DMS53 treated with DMSO at 0.1 percent for 48 hours (cell line): ENCODE data around the gene ZMAT5.
"Not testable (repeated sequence)": the region's sequence is repeated elsewhere in the genome, so short reads cannot be mapped to it uniquely, and the experiment has no call there.

Source experiments
- DNase-seq: peaks from one replicate; lab custom pipeline; 2025; ENCODE audit not compliant: unreplicated experiment; lab: John Stamatoyannopoulos, UW

The ZMAT5 gene

DNA sequence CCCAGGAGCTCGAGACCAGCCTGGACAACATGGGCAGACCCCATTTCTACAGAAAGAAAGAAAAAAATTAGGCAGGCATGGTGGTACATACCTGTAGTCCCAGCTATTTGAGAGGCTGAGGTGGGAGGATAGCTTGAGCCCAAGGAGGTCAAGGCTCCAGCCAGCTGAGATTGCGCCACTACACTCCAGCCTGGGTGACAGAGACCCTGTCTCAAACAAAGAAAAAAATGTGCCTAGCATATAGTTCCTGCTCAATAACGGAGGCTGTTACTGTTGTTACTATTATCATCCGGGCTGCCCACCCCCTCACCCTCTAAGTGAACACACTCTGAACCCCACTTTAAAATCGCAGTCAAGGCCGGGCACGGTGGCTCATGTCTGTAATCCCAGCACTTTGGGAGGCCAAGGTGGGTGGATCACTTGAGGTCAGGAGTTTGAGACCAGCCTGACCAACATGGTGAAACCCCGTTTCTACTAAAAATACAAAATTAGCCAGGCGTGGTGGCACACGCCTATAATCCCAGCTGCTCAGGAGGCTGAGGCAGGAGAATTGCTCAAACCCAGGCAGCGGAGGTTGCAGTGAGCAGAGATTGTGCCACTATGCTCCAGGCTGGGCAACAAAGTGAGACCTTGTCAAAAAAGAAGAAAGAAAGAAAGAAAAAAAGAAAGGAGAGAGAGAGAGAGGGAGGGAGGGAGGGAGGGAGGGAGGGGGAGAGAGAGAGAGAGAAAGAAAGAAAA lies 12.0 kb downstream of the ZMAT5 start:
- not testable (repeated sequence) for DNase-seq

DNA sequence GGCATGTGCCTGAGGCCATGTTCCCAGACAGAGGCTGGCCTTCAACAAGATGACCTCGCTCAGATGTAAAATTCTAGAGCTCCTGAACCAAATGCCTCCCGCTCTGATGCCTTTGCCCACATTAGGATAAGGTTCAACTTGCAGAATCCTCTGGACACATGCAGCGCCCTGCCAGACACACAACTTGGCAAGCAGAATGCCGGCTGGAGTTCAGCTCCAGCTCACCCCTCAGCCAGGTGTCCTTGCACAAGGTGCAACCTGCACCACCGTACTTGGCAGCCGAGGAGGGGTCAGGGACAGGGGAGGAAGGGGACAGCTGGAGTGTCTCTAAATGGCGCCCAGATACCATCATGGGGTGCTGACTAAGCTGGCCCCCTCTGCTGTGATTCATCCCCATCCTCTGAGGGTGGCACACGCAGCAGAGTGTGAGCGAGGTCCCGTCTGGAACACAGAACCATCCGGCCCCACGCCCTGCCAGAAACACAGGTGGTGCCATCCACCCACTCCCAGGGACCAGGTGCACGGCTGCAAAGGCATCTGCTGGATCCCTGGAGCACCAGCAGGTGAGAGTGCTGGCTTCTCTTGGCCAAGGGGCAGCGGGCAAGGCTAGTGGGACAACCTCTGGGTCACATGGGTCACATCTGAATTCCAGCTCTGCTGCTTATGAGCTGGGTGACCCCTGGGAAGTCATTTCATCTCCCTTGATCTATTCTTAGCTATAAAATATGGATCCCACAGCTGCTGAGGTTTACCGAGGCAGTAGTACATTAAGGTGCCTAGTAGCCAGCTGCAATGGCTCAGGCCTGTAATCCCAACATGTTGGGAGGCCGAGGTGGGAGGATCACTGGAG lies 12.8 kb downstream of the ZMAT5 start:
- DNase-seq: no peak

DNA sequence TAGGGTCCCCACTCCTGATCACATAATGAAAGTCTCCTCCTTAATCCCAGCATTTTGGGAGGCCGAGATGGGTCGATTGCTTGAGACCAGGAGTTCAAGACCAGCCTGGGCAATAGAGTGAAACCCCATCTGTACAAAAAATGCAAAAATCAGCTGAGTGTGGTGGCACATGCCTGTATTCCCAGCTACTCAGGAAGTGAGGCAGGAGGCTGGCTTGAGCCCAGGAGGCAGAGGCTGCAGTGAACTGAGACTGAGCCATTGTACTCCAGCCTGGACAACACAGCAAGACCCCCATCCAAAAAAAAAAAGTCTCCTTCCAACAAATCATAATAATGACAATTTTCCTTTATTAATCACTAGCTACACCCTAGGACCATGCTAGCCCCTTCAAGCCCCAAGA lies 15.1 kb downstream of the ZMAT5 start:
- DNase-seq: no peak

DNA sequence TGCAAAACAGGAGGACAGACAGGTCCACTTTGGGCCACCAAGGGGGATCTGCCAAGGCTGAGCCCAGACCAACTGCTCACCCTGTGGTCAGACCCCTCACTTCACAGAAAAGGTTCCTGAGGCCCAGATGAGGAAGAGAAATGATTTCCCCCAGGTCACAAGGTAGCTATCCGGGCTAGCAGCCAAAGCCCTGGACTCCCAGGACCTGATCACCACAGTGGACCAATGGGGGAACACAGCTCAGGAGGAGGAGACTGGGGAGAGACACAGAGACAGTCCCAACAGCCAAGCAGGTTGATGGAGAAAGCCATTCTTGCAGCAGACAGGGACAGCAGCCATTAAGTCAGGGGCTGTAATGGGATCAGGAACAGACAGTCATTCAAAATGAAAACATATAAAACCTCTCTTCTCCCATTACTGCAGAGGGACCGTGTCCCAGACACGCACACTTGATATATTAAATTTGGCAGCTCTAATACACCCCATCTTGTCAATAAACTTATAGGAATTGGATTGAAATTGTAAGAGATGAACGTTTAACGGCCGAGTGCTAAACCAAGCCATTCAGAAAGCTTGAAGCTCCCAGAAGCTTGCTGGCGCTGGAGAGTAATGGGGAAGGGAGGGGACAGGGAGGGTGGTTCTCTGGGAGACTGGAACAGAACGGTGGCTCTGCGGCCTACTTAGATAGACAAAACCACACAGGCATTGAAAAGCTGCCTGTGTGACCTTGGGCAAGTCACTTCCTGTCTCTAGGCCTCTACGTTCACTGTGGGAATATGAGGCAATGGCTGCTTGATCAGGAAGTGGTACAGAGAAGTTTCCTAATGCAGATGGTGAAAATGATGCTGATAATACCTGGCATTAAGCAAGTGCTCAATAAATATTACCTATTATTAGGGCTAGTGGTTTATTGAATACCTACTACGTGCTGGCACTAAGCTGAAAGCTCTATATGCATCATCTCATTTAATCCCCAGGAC lies 16.0 kb downstream of the ZMAT5 start:
- DNase-seq: no peak

DNA sequence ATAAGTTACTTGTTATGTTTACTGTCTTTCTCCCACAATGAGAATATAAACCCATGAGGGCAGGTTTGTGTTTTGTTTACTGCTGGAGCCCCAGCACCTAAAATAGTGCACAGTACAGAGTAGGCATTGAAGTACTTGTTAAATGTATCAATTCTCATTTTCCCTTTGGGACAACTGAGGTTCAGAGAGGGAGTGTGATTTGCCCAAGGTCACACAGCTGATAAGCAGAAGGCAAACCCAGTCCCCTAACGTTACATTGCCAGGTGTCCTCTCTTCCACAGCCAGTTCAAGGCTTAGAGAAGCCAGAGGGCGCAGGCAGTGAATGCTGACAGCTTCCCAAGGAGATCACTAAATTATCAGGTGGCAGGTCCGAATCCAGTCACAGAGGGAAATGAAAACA lies 16.8 kb downstream of the ZMAT5 start:
- no peak for DNase-seq

DNA sequence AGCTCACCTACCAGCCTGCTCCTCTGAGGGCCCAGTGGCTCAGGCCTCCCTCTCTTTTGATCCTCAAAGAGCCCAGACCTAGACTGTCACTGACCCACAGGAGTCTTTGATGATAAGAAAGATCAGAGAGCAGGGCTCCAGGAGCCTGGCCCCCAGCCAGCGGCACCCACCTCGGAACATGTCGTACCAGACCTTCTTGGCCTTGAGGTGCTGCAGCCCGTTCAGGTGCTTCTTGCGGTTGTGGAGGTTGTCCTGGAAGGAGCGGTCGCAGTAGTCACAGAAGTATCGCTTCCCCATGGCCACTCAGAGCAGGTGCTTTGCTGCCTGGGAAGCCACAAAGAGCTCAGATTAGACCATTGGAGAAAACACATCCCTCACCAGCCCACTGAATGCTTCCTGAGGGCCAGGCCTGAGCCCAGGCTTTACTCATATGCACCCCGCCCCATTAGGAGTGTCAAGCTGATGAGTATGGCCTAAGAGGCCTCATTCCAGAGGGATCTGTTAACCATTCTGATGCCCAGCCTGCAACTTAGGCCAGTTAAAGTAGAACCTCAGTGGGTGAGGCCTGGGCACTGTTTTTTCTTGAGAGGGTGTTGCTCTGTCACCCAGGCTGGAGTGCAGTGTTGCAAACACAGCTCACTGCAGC lies 18.4 kb downstream of the ZMAT5 start:
- DNase-seq: no peak

DNA sequence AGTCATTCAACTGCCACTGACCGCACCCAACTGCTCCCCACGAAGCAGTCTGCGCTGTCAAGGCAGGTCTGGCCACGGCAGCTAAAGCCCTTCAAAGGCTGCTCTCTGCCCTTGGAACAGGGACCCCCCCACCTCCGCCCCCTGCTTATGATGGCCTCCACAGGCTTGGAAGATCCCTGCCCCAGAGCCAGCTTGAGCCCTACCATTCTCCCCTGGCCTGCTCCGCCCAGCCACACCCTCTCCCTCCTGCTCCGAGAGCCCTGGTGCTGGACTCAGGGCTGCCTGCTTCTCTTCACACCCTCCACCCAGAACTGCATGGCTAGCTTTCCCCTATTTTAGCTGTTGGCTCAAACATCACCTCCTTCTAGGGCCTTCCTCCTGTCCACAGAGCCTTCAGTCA lies 19.0 kb downstream of the ZMAT5 start:
- DNase-seq: no peak

DNA sequence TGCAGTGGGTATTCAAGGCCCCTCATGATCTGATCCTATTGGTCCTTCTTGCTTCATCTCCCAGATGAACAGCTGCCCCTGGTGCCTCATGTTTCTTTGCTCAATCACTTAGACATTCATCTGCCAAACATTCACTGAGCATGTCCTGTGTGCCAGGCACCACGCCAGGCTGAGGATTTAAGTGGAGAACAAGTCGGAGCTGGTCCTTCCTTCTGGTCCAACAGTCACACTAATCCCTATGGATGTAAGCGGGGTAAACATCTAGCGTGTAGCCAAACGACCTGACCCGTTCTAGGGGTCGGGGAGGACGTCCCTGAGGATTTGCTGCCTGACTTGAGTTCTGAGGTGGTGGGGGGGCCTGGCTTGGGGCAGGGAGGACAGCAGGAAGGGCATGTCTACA lies 21.9 kb downstream of the ZMAT5 start:
- peak; percentile 24 for DNase-seq

DNA sequence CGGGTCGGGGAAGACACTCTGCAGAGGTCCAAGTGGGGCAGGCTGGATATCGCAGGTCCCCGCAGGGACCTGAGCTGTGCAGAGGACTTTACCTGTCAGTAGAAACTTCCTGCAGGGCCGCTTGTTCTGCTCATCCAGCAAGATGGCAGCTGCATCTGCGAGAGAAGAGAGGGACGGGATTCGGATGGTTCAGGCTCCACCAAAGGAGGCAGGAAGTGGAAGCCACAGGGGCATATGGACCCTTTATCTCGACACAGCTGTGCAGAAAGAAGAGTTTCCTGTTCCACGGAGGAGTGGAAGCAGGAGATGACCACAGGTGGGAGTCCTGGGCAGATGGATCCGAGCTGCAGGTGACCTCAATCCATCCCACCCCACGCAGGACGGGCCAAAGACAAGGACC lies 24.5 kb downstream of the ZMAT5 start:
- DNase-seq: no peak

DNA sequence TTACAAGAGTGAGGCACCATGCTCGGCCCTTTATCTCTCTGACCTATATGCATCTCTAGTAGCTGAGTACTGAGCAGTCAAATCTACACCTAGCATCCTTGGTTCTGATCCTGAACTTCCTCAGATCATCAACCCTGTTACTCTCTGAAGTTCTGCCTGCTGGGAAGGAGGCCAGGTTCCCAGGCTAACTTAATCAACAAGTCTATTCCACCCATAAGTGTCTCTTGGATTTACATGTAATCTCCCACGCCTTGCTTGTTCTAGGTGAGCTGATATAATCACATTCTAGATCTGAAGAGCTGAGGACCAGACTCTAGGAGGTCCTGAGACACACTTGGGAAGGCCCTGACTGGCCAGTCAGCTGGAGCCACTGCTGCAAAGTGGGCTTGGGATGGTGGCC lies 24.9 kb downstream of the ZMAT5 start:
- no peak for DNase-seq

DNA sequence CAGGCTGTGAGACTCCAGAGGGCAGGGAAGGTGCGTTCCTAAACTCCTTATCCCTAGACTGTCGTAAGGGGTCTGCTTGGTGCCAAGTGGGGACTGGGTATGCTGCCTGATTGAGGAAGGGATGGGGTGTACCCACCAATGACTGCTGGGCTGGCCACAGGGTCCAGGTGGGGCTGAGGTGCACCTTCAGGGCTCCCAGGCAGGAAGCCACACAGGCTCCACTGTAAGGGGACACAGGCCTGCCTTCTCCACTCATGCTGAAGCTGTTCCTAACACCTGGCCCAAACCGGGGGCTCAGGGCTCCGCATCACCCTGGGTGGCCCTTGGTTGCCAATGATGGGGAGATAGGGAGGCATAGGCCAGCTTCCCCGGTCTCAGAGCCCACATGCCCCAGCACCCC lies 26.6 kb downstream of the ZMAT5 start:
- DNase-seq: no peak

DNA sequence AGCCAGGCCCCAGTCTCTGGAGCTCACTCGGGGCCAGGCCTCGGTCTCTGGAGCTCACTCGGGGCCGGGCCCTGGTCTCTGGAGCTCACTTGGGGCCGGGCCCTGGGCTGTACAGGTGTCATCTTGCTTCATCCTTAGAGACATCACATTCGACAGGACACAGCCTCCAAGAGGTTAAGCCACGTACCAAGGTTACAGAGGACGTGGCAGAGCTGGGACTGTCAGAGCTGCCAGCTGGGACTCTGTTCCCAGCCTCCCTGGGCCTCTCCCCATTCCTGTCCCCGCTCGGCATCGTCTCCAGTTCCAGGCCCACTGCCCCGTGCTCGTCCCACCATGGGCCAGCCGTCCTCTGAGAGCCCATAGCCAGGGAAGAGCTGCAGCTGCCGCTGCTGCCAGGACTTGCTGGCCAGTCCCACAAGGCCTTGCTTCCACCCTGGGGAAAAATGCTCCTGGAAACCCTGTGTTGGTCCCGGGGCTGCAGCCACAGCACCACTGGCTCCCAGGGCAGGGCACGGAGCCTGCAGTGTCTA lies 27.4 kb downstream of the ZMAT5 start:
- DNase-seq: no peak

DNA sequence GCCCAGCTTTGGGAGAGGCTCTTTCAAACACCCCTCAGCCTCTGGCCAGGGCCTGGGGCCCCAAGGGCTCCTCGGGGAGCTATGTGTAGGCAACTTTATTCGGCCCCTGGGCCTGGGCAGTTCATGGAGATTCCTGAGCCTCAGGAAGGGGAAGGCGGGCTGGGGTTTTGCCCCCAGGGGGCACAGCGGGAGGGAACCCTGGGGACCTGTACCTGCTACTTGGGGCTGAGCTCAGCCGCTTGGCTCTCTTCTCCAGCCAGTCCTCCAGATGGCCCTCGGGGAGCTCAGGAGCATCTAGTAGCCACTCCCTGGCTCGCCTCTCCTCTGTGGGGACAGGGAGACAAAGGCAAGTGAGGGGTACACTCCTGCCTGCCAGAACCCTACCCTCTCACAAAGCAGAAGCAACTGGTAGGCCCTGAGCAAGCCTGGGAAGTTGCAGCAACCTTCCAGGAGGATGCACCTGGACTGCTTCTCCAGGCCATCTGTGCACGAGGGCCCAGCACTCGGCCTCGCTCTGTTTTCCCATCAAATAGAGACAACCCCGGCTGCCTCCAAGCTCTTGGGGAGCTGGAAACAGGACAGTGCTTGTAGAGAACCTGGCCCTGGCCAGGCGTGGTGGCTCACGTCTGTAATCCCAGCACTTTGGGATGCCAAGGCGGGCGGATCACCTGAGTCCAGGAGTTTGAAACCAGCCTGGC lies 28.5 kb downstream of the ZMAT5 start:
- DNase-seq: no peak

DNA sequence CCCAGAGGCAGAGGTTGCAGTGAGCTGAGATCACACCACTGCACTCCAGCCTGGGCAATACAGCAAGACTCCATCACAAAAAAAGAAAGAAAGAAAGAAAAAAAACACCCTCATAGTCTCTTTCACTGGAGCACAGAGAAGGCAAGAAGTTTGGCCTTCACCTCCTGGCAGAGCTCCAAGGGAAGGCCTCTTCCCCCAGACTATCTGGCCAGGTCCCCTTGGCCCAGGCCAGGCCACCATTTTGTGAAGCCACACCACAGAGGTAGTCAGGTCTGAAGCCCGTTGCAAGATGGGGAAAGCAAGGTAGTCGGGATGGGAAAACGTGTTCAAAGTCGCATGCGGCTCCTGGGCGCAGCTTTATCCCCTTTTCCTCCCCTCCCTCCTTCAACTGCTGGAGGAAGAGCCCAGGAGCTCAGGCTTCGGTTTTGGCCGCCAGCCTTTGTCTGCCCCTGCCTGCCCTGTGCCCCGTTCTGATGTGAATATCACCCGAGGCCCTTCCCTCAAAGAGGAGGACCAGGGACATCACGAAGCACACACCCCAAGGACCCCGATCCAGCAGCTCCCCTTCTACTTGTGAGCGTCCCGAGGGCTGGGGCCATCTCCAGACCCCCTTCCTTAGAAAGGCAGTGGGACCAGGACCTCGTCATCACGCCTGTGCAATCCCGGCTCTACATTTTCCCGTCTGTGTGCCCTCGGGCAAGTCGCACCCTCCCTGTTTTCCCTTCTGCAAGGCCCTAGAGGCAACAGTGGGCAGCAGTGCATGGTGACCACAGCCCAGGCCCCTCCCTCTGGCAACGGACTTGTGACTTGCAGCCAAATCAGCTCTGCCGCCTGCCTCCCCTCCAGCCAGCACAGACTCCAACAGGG lies 29.3 kb downstream of the ZMAT5 start:
- no peak for DNase-seq

DNA sequence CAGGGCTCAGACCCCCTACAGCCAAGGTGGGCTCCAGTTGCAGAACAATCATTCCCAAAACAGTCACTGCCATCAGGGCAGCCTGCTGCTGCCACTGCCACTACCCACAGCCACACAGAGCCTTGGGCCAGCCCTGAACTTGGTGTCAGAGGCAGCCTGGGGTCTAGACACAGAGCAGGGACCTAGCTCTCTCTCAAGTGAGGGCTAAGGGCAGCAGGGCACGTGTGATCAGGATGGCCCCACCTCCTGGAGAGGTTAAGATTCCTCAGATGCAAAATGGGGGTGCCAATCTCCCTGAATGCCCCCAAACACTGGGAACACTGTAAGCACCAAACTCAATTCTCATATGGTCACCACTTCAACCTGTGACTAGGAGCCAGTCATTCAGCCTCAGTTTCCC lies 31.4 kb downstream of the ZMAT5 start:
- no peak for DNase-seq

DNA sequence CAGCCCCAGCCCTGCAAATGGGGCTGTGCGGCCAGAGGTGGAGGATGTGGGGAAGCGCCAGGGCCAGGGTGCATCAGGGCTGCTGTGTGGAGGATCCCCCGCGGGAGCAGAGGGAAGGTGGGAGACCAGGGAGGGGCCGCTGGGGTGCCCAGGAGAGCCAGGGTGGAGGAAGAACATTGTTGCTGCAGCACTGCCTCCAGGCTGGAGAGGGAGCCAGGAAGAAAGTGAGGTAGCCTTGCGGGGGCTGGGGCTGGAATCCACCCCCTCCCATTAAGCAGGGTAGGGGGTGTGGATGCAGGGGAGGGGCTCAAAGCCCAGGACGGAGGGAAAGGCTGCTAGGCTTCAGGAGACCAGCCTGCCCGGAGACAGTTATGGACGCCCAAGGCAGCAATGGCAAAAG lies 32.0 kb downstream of the ZMAT5 start:
- no peak for DNase-seq

DNA sequence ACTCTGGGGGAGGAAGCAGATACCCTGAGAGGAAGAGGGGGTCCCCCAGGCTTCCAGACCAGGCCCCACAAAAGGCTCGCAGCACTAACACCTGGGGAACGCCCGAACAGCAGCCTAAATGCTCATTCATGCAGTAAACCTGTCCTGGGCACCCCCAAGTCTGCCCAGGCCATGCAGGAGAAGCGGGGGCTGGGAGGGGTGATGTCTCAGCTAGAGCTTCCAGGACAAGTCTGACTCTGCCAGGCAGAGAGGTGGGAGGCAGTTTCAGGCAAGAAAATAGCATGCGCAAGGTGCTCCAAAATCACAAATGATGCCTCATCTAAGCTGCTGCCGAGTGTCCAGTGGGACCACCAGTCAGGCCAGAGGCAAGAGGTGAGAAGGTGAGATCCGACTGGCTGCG lies 32.4 kb downstream of the ZMAT5 start:
- no peak for DNase-seq

DNA sequence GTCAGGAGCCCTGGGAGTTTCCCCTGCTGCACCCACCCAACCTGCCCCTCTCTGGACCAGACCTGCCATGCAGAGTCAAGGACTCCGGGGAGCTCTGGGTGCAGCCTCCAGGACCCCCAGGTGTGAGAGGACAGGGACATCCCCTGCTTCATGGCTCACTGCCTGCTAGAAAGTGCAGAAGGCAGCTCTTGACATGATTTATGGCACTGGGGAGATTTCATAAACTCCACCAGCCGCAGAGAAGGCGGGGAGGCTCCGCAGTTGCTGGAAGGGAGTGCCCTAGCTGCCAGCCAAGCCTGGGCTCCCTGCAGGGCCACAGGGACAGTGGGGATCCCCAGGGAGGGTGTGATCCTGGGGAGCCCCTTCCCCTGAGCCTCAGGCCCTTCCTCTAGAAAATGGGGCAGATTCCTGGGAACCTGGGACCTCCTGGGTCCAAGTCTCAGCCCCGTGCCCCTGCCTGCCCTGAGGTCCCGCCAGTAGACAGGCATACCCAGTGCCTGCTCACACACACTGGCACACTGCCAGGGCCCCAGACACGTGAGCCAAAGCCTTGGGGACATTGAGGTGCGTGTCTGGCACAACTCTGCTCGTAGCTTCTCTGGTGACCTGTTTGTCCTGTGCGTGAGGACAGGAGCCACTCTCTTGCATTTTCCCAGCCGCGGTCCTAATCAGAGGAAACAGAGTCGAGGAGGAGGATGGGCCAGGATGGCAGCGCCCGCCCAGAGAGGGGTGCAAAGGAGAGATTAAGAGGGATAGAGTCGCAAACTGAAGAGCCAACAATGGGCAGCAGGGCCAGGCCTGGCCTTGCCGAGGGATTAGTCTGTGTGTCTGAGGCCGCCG lies 33.2 kb downstream of the ZMAT5 start:
- no peak for DNase-seq
